A673 (cell line): ENCODE results near the gene ADGRA1.

Experiments used
- CTCF ChIP-seq: fragments of 300-800, 200-600 bp; sonication (generic); conservative IDR thresholded peaks from 2 replicates; pipeline ENCODE4 v1.5.1; 2017; ENCODE audit warnings: low read depth, mild to moderate bottlenecking, antibody characterized with exemption, low read length, moderate library complexity, mixed read lengths
- EZH2 ChIP-seq: fragments of 200-600 bp; sonication (generic); IDR thresholded peaks from 2 replicates; pipeline ENCODE4 v1.6.1; 2017; ENCODE audit warnings: borderline replicate concordance, low read depth, mild to moderate bottlenecking, mixed read lengths, antibody characterized with exemption, low read length; ENCODE audit not compliant: poor library complexity, severe bottlenecking

DNA sequence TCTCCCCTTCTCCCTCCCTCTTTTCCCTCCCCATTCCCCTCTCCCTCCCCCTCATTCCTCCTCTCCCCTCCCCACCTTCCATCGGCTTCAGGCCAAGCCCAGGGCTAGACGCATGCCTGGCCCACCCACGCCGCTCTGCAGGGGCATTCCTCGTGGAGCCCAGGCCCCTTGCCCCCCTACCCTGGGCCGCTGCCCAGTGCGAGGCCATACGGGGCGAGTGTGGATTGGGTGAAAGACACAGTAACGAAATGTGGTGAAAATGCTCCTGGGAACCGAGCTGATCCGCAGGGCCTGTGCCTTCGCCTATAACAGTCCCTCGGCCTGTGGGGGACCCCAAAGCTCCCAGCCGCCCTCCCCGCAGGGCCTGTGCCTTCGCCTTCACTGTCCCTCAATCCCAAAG is 28.3 kb downstream of the ADGRA1 start:
- TF ChIP-seq CTCF (no peak), EZH2 (no peak)
